Measurements from ENCODE around the gene FOXRED2.

FOXRED2 gene

DNA sequence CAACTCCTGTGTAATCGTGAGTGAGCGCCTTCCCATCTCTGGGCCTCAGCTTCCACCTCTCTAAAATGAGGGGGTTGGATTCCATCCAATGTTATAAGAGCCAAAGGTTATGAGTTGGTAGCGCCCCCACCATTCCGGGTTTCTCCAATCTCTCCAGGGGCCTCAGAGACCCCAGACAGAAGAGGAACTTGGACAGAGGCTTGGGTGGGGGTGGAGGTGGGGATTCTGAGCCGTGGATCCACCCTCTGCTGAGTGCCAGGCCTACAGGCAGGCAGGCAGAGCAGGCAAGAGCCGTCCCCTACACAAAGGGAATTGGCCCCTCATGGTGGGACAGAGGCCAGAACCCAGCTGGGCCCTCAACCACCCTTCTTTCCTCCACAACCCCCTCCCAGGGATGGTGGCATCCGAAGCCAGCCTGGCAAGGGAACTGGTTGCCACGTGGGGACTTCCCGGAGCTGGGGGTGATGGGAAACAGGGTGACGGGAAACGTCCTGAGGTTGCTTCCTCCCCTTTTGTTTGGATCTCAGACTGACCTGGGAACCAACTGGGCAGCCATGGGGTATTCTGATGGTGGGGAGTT lies 57.2 kb downstream of the FOXRED2 start:
- DNase-seq (ENCODE audit: low read depth) = no peak

DNA sequence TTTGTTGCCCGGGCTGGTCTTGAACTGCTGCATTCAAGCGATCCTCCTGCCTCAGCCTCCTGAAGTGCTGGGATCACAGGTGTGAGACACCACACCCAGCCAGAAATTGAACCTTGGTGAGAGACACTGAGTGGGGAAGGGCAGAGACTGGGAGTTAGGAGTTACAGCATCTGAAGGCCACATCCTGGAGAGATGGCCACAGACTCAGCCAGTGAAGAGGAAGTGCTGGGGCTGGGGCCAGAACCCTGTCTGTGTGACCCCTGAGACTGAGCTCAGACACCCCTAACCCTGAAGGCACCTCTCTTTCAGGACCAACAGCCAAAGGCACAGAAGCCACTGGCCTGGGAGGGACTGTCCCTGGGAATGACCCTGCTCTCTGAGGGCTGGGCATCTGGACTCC lies 59.2 kb downstream of the FOXRED2 start:
- DNase-seq (ENCODE audit: low read depth) = no peak

DNA sequence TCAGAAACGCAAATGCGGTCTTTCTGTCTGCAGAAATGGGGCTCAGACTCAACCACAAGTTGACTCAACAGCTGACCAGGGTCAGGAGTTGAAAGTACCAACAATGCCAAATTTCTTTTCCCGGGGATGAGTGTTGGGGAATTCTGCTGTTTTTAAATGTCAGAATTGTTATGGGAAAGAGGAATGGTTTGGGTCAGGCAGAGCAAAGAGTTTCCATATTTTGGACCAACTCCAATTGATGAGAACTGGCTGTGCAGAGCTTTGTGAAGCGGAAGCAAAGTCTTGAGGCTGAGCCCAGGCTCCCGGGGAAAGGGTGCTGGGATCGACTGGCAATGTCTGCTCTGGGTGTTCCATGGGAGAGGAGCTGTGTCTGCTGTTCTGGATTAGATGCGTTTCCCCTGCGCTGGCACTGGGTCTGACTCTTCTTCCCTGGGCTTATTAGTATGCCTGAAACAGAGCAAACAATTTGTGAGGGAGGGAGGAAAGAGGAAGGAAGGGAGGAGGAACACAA lies 61.6 kb downstream of the FOXRED2 start:
- DNase-seq (ENCODE audit: low read depth) = no peak

DNA sequence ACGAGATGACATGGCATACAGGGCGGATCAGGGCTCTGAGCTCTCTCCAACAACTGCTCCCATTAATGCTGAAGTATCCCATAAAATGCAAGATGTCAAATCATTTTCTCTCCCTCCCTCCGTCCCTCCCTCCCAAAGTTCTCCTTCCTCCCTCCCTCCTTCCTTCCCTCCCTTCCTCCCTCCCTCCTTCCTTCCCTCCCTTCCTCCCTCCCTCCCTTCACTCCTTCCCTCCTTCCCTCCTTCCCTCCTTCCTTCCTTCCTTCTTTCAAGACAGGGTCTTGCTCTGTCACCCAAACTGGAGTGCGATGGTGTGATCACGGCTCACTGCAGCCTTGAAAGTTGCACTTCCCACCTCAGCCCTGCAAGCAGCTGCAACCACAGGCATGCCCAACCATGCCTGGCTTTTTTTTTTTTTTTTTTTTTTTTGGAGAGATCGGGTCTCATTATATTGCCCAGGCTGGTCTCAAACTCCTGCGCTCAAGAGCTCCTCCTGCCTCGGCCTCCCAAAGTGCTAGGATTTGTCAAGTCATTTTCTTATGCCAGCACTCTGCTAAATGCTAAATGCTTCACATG lies 63.6 kb downstream of the FOXRED2 start:
- no peak for DNase-seq (ENCODE audit: low read depth)

DNA sequence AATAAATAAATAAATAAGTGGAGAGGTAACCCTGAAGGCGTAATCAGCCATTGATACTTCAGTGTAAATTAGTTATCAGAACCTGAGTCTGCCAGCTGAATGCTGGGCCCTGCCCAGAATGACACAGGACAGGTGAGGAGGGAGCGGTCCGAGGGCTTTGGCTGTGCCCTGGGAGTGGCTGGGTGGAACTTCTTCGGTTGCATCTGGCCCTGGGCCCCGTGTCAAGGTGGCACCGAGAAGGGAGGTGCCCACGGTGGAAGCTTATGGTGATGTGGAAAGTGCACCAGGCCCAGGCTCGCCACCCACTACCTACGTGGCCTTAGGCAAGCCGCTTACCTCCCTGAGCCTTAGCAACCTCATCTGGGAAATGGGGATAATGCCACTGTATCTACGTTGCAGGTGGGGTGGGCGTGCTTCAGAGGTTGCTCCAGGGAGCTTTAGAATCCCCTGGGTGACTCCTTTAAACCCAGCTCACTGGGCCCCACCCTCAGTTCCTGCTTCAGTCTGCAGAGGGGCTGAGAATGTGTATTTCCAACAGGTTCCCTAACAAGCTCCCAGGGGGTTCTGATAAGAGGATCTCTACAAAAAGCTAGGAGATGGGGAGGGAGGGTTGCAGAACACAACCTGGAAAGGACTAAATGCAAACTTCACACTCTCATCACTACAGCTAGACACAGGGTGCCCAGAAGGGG lies 64.2 kb downstream of the FOXRED2 start:
- DNase-seq (ENCODE audit: low read depth) = no peak

DNA sequence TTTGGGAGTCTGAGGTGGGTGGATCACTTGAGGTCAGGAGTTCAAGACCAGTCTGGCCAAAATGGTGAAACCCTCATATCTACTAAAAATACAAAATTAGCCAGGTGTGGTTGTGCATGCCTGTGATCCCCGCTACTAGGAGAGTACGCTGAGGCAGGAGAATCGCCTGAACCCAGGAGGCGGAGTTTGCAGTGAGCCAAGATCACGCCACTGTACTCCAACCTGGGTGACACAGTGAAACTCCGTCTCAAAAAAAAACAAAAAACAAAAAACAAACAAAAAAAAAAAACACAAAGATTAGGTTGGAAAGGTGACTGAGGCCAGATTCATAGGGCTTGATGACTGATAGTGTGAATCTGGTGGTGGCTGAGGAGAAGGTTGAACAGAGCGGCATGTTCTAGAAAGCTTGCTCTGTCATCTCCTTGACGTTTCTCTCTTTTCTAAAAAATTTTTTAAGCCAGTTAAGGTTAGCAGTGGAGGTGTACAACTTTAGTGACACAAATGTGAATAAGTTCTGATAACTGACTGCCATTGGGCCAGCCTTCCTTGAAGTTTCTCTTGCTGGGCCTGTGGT lies 66.3 kb downstream of the FOXRED2 start:
- DNase-seq (ENCODE audit: low read depth) = no peak

DNA sequence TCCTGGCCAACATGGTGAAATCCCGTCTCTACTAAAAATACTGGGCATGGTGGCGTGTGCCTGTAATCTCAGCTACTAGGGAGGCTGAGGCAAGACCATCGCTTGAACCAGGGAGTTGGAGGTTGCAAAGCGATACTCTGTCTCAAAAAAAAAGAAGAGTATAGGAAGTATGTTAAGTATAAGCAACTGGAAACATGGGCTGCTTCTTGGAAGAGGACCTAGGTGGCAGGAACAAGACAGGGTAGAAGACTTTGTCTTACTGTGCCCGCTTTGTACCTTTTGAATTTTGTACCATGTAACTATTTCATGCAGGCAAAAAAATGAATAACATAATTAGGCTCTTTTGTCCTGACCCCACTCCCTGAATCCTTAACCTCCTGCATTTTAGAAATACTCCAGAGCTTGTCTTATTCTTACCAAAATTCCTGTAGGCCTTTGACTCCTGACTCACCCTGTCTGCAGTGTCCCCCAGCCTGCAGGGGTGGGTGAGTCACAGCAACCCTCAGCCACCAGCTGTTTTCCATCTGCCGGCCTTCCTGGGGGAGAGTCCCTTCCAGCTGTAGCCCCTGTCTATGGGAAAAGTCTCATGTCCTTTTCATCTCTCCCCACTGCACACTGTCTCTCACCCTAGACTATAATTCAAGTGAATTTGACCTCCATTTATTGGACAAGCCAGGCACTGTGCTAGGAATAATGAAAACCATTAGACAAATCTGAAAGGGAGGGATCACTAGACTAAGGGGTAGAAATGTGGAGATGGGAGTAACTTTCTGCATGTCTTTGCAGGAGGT lies 67.2 kb downstream of the FOXRED2 start:
- DNase-seq (ENCODE audit: low read depth) = no peak

Data from stimulated activated CD8-positive, alpha-beta memory T cell treated with anti-CD3 and anti-CD28 coated beads, Interleukin-15, amount 100 ng/mL, for 1 hour (primary cell).